Fibroblast of skin of back (primary cell): ENCODE results near the gene STARD9.

ENCODE experiments used
- DNase-seq: peaks from one replicate; pipeline ENCODE4 v3.0.0-alpha.2; 2013

STARD9 gene

DNA sequence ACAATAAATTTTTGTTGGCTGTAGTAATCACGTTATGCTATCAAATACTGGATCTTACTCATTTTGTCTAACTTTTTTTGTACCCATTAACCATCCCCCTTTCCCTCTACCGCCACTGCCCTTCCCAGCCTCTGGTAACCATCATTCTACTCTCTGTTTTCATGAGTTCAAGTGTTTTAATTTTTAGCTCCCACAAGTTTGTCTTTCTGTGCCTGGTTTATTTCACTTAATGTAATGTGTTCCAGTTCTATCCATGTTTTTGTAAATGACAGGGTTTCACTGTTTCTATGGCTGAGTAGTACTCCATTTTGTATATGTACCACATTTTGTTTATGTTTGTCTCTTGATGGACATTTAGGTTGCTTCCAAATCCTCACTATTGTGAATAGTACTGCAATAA, 52.1 kb downstream of the STARD9 start:
- no peak for DNase-seq

DNA sequence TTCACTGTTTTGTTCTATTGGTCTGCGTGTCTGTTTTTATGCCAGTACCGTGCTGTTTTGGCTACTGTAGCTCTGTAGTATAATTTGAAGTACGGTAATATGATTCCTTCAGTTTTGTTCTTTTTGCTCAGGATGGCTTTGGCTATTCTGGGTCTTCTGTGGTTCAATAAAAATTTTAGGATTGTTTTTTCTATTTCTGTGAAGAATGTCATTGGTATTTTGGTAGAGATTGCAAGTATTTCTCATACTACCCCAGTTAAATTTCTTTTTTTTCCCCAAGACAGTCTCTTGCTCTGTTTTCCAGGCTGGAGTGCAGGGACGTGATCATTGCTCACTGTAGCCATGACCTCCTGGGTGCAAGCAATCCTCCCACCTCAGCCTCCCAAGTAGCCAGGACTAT, 53.4 kb downstream of the STARD9 start:
- DNase-seq: peak; percentile 62

DNA sequence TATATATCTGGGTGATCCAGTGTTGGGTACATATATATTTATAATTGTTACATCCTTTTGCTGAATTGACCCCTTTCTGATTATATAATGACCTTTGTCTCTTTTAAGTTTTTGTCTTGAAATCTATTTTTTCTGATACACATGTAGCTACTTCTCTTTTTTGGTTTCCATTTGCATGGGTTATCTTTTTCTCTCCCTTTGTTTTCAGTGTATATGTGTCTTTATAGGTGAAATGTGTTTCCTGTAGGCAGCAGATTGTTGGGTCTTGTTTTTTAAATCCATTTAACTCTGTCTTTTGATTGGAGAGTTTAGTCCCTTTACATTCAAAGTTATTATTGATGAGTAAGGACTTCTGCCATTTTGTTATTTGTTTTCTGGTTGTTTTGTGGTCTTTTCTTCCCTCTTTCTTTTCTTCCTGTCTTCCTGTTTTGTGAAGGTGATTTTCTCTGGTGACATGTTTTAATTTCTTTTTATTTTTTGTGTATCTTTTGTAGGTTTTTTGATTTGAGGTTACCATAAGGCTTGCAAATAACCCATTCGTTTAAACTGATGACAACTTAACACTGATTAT, 56.8 kb downstream of the STARD9 start:
- no peak for DNase-seq

DNA sequence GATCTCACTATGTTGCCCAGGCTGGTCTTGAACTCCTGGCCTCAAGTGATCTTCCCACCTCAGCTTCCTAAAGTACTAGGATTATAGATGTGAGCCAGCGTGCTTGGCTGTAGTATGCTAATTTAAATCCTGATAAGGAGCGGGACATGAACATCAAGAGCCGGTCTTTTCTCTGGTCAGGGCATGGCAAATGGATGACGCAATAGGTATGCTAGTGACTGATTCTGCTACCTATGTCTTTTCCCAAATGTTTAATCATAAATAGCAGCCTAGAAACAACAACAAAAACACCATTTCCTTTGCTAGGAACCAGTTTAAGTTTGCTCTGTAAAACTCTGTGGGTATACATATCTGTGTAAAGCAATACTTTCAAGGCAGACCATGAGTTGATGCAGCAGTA, 64.7 kb downstream of the STARD9 start:
- no peak for DNase-seq

DNA sequence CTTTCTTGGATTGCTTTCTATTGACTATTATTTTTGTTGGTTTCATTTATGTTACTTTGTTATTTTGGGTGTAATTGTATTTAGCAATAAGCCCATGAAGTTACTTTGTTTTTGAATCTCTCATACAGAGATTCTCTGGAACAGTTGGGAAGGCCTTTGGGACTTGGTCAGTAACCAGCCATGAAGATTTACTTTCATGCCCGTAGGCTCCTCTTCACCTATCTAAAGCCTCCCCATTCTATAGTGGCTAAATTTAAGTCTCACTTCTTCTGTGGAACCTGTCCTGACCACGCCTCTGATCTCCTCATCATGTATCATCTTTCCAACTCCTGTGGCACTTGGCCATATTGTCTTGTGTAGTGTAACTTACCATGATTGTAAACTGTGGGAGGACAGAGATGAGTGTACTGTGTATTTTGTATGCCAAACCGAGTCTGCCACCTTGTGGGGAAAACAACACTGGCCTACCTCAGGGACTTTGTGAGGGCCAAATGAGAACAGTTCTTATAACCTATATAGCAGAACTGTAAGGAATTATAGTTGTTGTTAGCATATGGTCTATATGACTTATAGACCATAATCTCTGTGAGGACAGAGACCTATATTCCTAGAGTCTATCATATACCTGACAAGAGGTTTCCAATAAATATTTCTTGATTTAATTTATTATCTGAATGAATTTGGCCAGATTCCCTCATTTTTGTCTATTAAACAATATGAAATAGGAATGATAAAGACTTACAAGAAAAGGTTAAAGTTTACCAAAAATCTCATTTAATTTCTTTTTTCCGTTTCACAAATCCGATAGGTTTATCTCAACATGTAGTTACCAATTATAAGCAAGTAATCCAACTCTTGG, 75.0 kb downstream of the STARD9 start:
- DNase-seq: peak; percentile 76

DNA sequence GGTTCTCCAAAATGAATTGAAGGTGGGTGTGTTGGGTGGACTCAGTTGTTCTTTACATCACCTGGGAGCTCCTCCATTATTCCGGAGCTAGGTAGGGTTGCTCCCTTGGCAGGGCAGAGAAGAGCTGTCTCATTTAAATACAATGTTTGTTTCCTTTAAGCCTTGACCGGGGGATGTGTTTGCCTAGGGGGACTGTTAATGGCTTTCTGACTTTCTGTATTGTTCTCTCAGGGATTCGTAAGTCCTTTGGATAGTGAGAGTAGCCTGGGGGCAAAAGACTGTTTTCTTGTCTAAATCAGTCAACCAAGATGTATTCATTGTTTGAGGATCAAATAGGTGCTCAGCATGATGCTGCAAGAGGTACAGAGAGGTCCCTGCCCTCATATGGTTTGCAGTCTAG, 90.4 kb downstream of the STARD9 start:
- DNase-seq: no peak

DNA sequence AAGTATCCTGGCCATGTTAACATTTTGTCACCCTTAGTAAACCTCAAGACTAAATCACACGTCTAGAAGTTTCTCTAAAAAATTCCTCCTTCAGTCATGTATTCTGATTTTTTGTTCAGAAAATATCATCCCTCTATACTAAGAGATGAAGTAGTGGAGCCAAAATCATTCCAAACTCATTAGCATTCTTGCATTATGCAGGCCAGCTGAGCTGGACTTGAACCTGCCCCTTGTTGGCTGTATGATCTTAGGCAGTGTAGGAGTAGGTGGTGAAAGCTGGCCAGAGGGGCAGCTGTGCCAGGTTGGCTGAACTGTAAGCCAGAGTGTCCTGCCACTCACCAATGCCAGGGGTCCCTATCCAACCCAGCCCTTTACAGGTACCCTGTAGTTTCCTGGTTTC, 92.4 kb downstream of the STARD9 start:
- DNase-seq: no peak

DNA sequence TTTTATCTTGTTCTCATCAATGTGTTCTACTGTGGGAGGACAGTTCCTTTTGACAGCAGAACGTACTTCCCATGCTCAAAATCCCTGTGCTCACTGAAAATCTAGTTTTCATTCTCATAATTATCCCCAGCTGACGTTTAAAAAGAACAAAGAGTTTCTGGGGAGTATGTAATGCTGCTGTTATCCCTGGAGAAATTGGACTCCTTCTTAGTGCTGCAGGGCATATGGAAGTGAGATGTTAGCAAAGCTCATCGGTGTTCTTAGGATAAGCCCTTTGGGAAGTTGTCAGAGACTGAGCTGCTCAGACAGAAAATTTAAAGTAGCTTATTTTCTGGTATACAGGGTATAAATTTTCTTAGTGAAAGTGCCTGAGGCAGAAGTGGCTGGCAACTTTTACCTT, 95.0 kb downstream of the STARD9 start:
- DNase-seq: no peak

DNA sequence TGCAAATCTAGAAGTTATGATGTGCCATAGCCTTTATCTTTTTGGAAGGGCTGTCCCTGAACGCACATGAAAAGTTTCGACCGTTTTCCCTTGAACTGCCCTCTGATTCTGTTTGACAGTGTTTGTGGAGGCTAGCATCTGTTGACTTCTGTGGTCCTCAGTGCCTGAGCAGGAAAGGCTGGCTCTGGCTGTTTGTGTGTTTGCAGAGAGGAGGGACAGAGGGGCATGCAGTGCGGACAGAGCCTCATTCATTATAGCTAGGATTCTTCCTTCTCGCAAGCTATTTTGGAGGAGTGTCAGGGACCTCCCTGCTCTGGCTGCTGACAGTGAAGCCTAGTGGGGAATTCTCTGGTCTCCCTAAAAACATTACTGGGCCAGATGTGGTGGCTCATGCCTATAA, 97.0 kb downstream of the STARD9 start:
- no peak for DNase-seq

DNA sequence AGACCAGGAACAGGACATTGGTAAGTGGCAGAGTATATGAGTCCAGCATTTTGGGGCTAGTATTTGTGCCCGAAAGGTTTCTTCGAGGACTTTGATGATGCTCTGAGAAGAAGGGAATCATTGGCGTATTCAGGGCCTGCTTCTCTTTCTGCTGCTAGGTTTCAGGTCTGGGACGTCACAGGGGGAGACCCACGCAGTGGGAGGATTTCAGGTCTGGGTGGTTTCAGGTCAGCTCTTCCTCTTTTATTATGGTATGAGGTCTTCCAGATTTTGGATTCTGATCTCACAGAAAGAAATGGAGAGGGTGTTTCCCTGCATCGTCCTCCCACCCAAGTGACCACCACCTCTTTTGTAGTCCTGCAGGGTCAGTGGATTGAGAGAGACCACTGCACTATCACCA, 99.1 kb downstream of the STARD9 start:
- no peak for DNase-seq

DNA sequence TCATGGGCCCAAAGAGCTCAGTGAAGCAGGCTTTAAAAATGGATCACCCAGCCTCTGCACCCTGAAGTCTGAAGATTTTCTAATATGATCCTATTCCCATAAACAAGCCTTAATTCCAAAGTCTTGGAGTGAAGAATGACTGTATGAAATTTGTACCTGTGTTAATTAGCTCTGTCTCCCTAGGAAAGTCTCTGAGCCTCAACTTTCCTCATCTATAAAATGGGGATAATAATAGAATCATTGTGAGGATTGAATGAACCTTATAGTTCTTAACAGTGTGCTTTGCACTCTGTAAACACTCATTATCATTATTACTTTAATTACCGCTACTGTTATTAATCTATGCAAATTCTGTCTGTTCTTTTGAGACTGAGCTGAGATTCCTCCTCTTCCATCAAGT, 99.6 kb downstream of the STARD9 start:
- DNase-seq: no peak

DNA sequence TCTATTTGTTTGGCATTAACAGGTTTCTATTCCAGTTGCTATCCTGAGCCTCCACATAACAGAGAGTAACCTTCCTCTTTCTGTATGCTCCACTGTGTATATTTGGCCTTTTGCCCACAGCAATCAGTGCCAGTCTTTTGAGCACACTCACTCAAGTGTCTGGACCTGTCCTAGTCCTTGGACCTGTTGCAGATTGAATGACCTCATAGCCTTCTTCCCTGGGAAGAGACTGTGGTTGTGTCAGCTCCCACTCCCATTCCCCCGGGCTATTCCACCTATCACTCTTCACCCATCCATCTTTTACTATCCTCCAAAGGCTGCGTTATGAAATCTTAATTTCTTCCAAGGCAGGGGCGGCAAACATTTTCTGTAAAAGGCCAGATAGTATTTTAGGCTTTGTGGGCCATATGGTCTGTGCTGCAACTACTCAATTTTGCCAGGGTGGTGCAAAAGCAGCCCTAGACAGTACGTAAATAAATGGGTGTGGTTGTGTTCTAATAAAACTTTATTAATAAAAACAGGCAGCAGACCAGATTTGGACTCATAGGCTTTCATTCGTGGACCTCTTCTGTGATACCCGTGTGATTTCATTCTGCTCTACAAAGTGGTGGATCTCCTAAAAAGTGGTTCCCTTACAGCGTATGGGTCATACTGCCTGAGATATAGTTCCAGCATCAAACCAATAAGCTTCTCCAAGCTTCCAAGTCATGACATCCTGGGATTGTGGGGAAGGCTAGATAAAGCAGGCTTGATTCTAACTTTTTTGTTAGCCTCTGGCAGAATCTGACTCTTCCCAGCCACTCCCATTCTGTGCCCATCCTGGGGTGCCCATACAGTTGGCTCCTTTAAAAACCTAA, 104.1 kb downstream of the STARD9 start:
- no peak for DNase-seq

DNA sequence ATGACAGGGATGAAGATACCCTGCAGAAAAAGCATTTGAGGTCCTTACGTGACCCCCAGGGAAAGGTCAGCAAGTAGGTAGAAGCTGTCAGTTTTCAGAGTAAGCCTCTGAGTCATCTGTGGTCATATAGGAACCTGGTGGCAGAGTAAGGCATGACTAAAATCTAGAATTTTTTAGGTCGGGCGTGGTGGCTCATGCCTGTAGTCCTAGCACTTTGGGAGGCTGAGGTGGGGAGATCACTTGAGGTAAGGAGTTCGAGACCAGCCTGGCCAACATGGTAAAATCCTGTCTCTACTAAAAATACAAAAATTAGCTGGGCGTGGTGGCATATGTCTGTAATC, 104.7 kb downstream of the STARD9 start:
- peak; percentile 10 for DNase-seq

DNA sequence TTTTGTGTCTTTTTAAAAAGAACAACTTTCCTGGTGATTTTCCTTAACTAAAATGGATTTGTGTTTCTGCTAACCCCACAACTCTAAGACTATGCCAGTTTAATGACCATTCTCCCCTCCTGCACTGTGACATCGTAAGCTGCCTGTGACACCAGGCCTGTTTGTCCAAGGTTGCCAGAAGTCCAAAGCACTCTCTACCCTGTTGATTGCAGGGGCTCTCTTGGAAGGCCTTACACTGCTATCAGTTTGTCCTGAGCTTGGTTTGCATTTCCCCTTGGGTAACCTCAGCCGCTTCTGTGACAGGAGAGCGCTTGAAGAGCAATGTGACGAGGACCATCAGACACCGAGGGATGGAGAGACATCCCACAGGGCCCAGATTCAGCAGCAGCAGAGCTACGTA, 105.7 kb downstream of the STARD9 start:
- DNase-seq: no peak

DNA sequence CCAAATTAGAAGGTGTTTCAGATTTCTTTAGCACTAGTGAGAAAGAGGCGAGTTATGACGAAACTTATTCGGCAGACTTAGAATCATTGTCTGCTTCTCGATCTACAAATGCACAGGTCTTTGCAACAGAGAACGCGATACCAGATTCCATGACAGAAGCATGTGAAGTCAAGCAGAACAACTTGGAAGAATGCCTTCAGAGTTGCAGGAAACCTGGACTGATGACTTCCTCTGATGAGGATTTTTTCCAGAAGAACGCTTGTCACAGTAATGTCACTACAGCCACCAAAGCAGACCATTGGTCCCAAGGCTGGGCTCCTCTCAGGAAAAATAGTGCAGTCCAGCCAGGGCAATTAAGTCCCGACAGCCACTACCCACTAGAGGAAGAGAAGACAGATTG, 110.9 kb downstream of the STARD9 start:
- no peak for DNase-seq

DNA sequence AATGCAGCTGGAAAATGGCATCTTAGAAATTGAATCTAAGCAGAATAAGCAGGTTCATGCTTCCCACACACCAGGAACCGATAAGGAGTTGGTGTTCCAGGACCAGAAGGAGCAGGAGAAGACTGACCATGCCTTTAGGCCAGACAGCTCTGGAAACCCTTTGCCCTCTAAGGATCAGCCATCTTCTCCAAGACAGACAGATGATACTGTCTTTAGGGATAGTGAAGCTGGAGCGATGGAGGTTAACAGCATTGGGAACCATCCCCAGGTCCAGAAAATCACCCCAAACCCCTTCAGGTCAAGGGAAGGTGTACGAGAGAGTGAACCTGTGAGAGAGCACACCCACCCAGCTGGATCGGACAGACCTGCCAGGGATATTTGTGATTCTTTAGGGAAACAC, 112.3 kb downstream of the STARD9 start:
- DNase-seq: no peak

DNA sequence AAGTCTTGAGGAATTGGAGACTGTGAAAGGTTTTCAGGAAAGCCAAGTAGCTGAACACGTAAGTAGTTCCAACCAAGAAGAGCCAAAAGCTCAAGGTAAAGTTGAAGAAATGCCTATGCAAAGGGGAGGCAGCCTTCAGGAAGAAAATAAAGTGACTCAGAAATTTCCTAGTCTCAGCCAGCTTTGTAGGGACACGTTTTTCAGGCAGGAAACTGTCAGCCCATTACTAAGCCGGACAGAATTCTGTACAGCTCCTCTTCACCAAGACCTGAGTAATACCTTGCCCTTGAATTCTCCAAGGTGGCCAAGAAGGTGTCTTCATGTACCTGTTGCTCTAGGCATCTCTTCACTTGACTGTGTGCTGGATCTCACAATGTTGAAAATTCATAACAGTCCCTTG, 112.9 kb downstream of the STARD9 start:
- no peak for DNase-seq

DNA sequence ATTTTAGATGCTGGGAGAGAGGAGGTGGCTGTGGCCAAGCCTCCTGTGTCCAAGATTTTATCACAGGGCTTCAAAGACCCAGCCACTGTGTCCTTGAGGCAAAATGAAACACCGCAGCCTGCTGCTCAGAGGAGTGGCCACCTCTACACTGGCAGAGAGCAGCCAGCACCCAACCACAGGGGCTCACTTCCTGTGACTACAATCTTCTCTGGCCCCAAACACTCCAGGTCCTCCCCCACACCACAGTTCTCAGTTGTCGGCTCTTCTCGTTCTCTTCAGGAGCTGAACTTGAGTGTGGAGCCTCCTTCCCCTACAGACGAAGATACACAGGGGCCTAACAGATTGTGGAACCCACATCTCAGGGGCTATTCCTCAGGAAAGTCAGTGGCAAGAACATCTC, 115.9 kb downstream of the STARD9 start:
- no peak for DNase-seq

DNA sequence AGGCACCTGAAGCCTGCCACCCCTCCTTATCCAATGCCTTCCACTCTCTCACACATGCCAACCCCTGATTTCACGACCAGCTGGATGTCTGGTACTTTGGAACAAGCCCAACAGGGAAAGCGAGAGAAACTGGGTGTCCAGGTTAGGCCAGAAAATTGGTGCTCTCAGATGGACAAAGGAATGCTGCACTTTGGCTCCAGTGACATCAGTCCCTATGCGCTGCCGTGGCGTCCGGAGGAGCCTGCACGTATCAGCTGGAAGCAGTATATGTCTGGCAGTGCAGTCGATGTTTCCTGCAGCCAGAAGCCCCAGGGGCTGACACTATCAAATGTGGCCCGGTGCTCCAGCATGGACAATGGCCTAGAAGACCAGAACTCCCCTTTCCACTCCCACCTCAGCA, 116.4 kb downstream of the STARD9 start:
- no peak for DNase-seq

DNA sequence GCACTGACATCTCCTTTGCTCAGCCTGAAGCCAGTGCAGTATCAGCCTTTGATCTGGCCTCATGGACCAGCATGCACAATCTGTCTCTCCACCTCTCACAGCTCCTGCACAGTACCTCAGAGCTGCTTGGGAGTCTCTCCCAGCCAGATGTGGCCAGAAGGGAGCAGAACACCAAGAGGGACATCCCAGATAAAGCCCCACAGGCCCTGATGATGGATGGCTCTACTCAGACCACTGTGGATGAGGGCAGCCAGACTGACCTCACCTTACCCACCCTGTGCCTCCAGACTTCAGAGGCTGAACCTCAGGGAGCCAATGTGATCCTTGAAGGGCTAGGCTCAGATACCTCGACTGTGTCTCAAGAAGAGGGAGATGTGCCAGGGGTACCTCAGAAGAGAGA, 117.1 kb downstream of the STARD9 start:
- no peak for DNase-seq

DNA sequence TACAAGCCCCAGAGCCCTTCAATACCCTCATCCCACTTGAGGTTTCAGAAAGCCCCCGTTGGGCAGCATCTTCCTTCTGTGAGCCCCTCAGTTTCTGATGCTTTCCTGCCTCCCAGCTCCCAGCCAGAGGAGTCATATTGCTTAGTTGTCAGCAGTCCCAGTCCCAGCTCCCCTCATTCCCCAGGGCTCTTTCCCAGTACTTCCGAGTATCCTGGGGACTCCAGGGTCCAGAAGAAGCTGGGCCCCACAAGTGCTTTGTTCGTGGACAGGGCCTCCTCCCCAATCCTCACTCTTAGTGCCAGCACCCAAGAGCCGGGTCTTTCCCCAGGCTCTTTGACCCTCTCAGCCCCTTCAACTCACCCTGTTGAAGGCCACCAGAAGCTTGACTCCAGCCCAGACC, 117.6 kb downstream of the STARD9 start:
- DNase-seq: no peak

DNA sequence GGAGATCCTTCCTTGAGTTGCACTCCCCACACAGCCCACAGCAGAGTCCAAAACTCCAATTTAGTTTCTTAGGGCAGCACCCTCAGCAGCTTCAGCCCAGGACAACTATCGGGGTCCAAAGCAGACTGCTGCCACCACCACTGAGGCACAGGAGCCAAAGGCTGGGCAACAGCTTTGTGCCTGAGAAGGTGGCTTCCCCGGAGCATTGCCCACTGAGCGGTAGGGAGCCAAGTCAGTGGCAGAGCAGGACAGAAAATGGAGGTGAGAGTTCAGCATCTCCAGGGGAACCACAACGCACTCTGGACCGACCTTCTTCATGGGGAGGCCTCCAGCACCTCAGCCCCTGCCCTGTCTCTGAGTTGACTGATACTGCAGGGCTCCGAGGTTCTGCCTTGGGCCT, 118.1 kb downstream of the STARD9 start:
- no peak for DNase-seq

DNA sequence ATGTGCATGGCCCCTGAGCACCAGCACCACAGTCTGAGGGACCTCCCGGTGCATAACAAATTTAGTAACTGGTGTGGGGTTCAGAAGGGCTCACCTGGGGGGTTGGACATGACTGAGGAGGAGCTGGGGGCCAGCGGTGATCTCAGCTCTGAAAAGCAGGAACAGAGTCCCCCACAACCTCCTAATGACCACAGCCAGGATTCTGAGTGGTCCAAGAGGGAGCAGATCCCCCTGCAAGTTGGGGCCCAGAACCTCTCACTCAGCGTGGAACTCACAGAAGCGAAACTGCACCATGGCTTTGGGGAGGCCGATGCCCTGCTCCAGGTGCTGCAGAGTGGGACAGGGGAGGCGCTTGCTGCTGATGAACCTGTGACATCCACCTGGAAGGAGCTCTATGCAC, 118.5 kb downstream of the STARD9 start:
- DNase-seq: no peak

DNA sequence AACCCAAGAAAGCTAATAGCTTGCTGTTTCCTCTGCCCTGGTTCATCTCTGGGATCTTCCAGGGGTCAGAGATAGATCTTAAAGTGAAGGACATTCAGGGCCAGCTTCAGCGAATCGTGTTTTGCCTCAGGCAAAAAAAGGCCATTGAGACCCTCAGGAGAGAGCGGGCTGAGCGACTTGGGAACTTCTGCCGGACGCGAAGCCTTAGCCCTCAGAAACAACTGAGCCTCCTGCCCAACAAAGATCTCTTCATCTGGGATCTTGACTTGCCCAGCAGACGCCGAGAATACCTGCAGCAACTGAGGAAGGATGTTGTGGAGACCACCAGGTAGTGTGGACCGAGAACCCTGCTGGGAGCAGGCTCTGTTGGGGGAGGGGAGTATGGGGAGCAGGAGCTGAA, 119.0 kb downstream of the STARD9 start:
- DNase-seq: no peak
